HG03175 (cell line): ENCODE results near the gene PCBP1.
A peak's percentile ranks its signal among the peaks of the same experiment; 100 is the strongest.
"Not testable (repeated sequence)": the region's sequence is repeated elsewhere in the genome, so short reads cannot be mapped to it uniquely, and the experiment has no call there.

Experiments
- ATAC-seq: cut with Tn5 transposase; IDR thresholded peaks from one replicate; pipeline ENCODE4 v1.9.1; 2021; ENCODE audit warnings: mild to moderate bottlenecking, moderate library complexity; ENCODE audit not compliant: unreplicated experiment

PCBP1 gene

DNA sequence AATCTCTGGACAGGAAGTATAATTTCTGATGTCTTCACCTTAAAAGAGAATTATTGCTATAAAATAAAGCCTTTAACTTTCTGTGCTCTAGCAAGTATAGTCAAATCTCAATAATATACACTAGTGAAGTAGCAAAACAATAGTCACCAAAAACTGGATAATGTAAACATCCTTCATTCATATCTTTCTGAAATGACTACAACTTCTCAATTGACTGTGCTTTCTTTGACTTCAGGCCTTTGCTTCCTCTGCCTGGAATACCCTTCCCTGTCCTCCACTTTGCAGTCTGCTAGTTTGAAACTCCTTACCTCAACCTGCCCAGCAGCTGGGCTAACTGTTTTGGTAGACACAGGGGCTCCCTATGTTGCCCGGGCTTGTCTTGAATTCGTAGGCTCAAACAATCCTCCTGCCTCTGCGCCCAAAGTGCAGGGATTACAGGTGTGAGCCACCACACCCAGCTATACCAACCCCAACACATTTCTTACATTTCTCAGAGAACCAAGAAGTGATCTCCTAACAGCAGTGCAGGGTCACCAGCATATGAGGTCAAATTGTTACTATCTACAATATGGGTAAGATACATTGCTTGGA, 6.6 kb upstream of the PCBP1 start:
- no peak for ATAC-seq

DNA sequence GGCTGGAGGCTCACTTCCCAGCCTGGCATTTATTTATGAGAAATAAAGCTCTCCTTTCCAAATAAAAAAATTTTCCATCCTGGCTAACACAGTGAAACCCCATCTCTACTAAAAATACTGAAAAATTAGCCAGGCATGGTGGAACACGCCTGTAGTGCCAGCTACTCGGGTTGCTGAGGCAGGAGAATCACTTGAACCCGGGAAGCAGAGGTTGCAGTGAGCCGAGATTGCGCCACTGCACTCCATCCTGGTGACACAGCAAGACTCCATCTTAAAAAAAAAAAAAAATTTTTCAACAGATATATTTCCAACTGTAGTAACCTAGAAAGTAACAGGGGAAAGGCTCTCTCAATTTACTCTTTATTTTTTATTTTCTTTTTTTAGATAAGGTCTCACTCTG, 6.1 kb upstream of the PCBP1 start:
- no peak for ATAC-seq

DNA sequence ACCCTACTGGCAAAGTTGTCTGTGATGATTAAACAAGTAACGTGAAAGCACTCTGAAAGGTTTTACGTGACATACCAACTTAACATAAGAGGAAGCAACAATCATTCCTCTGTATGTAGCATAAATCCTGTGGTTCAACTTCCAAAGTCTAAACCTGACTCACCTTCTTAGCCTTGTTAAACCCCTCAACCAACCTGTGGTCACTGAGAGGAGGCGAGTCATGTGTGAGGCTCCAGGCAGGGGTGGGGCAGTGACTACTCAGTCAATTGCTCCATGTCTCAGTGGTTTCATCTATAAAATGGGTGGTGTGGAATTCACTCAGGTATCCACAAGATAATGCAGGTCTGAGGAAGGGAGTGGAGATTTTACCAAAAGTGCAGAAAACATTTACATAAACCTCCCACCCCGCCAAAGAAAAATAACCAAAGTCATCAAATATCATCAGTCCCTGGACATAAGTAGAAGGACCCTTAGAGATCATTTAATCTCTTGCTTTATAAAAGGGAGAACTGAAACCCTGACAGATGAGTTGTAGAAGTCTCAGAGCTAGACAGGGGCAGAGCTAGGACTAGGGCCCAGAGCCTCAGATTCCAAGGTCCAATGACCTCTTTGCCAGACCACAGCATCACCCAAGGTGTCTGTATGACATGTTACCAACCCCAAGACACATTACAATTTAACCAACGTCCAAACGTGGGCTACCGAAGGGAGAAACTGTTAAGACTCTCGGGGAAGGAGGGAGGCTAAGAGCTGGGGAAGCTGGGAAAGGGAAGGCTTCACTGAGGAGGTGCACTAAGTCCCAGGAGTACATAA, 3.7 kb upstream of the PCBP1 start:
- peak; percentile 56 for ATAC-seq

DNA sequence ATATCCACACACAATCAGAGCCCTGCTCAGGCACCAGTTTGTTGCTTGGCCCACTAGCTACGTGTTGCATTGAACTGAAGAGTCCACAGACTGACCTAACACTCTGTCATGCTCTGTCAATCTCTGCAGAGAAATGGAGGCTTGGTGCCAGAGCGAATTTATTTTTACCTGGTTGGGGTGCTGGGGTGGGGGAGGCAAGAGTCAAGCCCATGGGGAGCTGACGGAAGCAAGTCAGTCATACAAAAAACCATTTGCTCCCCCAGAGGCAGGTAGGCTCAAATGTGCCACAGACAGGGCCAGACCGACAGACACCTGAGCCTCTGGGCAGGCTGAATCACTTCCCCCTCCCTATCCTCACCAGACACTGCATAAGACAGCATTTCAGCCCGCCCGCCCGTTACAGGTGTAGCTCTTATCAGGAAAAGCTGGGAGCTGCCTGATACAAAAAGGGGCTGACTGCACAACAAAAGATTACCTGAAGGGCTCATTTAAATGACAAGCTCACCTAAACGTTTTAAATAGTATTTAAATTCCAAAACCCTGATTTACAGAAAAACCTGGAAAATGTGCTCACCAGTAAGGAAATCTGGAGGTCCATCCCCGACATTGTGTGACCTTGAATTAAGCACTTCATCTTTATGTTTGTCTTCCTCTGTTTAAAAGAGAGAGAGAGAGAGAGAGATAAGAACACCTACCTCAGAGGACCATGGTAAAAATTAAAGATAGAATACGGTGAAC, 2.1 kb upstream of the PCBP1 start:
- no peak for ATAC-seq

DNA sequence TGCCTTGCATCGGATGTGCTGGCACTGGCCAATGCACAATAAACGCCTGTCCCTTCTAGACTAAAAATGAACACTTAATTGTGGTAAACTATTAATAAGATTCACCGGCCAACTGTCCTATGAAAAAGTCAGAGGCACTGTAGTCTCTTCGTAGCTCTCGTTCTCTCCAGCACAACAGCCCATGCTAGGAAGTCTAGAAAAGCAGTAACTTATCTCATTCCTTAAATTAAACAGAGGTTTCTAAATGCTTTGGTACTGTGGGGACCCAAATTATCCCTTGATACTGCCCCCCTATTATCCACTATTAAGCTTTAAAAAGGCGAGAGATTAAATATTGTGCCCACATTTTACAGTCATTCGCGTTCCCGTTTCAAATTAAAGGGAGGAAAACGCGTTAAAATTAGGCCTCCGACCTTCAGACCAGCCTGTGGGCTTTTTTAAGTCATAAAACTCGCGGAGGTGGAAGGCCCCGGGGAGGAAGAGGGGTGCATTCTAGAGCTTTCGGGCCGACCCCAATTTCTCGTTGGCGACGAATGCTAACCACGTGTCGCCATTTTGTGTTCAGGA, 1.5 kb upstream of the PCBP1 start:
- ATAC-seq = no peak

DNA sequence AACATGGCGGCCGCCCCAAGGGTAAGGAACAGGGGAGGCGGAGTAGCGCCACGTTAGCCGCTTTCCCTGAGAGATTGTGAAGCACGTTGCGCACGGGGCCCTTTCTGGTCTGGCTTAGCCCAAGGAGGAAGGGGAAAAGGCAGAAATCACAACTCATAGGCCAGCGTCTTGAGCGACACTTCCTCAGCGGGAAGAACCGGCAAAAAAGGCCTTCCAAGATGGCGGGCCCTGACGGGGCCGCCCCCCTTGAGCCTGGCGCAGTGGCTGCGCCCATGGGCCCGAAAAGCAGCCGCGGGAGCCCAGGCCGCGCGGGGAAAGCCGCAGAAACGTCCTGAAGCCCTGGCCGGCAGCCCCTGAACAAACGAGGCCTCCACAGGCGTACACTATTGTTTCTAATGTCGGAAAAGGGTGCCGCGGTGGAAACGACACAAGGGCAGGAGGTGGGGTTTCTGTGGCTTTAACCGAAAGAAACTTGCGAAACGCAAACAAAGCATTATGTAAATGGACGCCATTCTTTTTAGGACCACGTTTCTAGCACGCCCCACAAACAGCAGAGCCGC, 919 bp upstream of the PCBP1 start:
- ATAC-seq = peak; percentile 37

DNA sequence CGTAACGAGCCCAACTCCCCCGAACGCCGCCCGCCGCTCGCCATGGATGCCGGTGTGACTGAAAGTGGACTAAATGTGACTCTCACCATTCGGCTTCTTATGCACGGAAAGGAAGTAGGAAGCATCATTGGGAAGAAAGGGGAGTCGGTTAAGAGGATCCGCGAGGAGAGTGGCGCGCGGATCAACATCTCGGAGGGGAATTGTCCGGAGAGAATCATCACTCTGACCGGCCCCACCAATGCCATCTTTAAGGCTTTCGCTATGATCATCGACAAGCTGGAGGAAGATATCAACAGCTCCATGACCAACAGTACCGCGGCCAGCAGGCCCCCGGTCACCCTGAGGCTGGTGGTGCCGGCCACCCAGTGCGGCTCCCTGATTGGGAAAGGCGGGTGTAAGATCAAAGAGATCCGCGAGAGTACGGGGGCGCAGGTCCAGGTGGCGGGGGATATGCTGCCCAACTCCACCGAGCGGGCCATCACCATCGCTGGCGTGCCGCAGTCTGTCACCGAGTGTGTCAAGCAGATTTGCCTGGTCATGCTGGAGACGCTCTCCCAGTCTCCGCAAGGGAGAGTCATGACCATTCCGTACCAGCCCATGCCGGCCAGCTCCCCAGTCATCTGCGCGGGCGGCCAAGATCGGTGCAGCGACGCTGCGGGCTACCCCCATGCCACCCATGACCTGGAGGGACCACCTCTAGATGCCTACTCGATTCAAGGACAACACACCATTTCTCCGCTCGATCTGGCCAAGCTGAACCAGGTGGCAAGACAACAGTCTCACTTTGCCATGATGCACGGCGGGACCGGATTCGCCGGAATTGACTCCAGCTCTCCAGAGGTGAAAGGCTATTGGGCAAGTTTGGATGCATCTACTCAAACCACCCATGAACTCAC, 673 bp downstream of the PCBP1 start:
- no peak for ATAC-seq

DNA sequence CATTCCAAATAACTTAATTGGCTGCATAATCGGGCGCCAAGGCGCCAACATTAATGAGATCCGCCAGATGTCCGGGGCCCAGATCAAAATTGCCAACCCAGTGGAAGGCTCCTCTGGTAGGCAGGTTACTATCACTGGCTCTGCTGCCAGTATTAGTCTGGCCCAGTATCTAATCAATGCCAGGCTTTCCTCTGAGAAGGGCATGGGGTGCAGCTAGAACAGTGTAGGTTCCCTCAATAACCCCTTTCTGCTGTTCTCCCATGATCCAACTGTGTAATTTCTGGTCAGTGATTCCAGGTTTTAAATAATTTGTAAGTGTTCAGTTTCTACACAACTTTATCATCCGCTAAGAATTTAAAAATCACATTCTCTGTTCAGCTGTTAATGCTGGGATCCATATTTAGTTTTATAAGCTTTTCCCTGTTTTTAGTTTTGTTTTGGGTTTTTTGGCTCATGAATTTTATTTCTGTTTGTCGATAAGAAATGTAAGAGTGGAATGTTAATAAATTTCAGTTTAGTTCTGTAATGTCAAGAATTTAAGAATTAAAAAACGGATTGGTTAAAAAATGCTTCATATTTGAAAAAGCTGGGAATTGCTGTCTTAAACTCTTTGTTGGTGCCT, 1.4 kb downstream of the PCBP1 start:
- no peak for ATAC-seq

DNA sequence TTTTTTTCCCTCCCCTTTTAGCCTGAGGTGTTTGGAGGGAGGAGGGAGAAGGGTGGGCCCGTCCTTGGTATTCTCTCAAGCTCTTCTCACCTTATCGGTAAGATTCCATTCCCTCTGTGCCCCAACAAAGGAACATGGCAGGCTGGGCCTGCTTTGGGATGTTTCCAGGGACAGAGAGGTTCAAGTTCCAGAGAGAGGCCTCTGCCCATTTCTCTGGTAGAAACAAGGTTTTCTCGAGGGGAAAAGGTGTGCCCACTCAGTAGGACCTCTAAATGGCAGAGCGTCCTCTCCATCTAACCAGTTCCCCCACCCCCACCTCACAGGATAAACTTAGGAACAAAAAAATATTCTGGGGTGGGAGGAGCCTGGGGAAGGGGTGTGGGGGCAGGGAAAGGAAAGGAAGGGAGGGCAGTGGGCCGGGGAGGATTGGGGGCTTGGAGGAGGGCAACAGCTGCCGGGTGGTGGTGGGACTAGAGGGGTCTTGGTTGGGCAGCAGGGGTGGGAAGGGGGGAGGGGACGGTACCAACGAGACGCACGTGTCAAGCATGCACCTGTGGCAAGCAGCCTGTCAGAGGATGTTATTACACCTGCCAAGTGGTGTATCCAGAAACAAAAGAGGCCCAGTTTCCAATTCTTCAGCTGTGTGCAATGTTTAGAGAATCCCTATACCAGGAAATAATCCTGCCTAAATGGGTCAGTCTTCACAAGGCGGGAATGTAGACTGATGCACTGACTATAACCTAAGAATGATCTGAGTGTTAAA, 2.1 kb downstream of the PCBP1 start:
- ATAC-seq = no peak

DNA sequence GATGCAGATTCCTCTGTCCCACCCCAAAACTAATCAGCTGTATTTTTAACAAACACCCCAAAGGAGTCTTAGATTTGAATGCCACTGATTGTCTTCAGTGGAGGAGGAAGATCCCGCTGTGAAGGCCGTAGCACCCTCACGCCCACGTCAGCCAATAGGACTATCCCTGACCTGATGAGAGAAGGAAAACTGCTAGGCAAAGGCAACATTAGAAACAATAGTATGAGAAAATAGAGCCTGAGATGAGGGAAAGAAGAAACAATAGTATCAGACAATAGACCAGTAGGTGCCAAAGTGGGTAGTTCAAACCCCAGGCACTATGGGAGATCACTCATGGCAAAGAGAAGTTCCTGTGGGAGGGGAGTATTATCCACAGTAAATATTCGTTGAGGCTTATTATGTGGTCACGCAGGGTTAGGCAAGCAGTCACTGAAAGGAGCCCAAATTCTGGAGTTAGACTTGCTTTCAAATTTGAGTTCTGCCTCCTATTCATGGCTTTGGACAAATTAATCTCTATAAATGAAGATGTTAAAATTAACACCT, 2.8 kb downstream of the PCBP1 start:
- ATAC-seq = no peak

DNA sequence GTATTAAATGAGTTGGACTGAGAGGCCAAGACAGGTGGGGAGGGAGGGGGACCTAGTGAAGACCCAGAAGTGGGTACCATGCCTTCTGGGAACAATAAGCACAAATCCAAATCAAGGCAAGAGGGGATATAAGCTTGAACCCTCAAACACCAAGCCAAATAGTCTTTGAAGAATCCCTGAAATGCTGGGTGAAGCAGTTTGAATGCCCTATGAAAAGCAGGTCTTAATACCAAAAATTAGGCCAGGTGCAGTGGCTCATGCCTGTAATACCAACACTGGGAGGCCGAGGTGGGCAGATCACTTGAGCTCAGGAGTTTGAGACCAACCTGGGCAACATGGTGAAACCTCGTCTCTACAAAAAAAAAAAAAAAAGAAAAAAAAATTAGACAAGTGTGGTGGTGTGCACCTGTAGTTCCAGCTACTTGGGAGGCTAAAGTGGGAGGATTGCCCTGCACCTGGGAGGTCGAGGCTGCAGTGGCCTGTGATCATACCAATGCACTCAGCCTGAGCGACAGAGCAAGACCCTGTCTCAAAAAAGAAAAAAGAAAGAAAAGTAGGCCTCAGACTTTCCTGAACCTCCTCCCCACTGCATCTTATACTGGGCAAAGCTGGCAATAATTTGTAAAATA, 3.5 kb downstream of the PCBP1 start:
- no peak for ATAC-seq

DNA sequence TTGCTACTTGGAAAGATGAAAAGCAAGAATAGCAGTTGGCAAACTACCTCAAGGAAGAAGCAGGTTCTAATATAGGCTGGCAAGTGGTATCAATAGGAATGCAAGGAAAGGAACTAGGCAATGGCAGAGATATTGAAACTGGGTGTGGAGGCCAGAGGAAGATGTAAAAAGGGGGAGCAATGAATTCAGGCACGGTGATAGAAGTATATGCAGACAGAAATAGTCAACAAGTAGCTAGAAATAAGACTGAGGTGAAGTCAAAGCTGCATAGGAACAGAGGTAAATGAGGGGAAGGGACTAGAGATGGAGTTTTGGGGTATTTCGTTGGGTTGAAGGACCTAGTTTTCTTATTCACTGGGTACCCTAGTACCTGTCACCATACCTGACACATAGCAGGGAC, 4.1 kb downstream of the PCBP1 start:
- no peak for ATAC-seq

DNA sequence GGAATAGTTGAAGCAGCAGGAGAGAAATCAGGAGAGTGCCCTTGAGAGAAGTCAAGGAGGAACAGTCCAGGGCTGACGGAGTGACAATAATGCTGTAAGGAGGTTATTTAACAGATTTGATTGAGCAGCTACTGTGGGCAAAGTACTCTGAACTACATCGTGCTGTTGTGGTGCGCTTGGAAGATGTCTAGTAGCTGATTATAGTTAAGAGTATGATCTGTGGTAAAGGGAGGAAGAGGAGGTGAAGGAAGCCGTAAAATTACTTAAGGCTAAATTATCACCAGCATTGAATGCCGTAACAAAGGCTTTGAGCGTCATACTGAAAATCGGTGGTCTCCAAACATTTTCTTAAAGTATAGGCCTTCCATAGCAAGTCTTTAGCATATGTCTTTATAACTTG, 4.5 kb downstream of the PCBP1 start:
- ATAC-seq = no peak

DNA sequence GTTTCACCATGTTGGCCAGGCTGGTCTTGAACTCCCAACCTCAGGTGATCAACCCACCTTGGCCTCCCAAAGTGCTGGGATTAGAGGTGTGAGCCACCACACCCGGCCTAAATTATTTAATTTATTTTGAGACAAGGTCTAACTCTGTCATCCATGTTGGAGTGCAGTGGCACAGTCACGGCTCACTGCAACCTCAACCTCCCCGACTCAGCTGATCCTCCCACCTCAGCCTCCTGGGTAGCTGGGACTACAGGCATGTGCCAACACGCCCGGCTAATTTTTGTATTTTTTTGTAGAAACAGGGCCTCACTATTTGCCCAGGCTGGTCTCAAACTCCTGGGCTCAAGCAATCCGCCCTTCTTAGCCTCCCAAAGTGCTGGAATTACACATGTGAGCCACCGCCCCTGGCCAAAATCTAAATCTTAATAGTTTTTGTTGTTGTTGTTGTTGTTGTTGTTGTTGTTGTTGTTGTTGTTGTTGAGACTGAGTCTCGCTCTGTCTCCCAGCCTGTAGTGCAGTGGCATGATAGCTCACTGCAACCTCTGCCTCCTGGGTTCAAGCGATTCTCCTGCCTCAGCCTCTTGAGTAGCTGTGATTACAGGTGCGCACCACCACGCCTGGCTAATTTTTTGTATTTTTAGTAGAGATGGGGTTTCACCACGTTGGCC, 5.4 kb downstream of the PCBP1 start:
- not testable (repeated sequence) for ATAC-seq

DNA sequence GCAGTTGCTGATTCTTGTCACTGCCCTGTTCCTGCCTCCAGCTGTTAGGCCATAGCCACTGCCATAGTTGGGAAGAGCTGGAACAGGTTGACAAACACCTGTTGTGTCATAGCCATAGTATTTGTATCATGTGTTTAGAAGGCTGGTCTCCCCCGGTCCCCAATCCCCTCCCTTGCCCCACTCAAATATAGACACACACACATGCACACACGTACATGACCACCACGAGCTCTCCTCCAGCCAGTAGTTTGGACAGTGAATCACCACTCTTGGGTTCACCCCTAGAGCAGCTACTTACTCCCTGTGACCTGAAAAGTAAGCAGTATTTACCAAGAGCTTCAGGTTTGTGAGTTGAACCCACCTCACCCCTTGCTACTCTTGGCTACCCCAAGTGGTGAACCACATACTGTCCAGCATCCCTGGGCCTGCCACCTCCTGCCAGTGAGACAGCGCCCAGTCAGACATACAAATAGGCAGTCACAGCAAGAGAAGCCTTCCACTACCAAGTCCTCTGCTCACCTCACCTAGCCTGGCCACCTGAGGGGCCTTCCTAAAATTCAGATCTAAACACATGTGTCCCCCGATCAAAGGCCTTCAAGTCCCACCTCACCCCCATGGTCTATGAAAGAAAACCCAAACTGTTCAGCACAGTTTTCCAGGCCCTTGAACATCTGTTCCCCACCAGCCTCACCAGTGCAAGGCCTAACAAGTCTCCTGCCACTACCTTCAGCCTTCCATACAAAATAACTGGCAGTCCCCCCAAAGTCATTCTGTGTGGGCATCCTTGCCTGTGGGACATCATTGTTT, 7.1 kb downstream of the PCBP1 start:
- no peak for ATAC-seq

DNA sequence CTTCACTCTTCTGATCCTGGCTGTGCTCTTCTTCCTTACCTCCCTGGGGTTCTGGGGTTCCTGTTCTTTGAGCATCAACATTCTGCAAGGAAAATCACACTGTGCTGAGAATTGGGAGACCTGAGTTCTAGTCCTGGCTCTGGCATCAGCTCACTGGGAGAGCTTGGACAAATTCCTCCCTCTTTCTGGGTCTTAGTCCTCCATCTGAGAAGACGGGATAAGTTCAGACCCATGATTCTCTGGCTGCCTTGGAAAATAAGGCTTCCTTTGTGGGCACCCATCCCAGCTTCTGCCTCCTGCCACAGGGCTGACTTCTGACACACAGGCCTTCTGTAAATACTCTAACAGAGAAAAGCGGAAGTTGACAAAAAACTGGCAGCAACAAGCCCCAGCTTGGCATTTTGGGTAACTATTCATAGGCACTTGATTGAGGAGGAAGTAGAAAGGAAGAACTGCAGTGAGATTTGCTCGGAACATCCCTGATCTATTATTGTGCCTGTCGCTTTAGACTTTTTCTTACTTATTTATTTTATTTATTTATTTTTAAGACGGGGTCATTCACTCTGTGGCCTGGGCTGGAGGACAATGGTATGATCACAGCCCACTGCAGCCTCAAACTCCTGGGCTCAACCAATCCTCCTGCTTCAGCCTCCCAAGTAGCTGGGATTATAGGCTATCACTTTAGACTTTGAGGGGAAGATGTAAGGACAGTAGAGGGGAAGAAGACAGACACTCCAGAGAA, 7.9 kb downstream of the PCBP1 start:
- ATAC-seq = peak; percentile 80
